ENCODE data around the gene FZD10.

- TF ChIP-seq CTCF (IDR thresholded peaks at IDR 0.05): no peak
- no peak for TF ChIP-seq POLR2AphosphoS5 (IDR thresholded peaks at IDR 0.05; ENCODE audit: low read depth, low read length)
- no peak for TF ChIP-seq SIN3A (IDR thresholded peaks at IDR 0.05; ENCODE audit: borderline replicate concordance, insufficient read depth, low read depth, low read length)
- TF ChIP-seq REST (IDR thresholded peaks at IDR 0.05; ENCODE audit: insufficient read depth in 1 of 2, low read depth in 2 of 2, low read length in 1 of 2): no peak
- no peak for TF ChIP-seq TCF7L2 (IDR thresholded peaks at IDR 0.05; ENCODE audit: low read depth, low read length)
Measured at GRCh38 chr12:130212384-130212989, 50.2 kb downstream of the FZD10 start.
